Lung (tissue), 12 donors: ENCODE data around the gene CAPN11. TPM values are rescaled to one million over a fixed set of nuclear protein-coding genes. Genes with fewer than 3 reads are reported as not detected.
A peak's percentile ranks its signal among the peaks of the same experiment; 100 is the strongest.

Experiments used
- ATAC-seq: fragments of 200-7000 bp; cut with Tn5 transposase; one replicate; pipeline ENCODE4 v1.9.1; 2020; ENCODE audit warnings: moderate number of reproducible peaks; ENCODE audit not compliant: insufficient read depth, low FRiP score
- DNase-seq, 3 donors: peaks; one replicate each; pipeline ENCODE4 v3.0.0-alpha.2; 2013 to 2017
- H3K27ac ChIP-seq, 2 donors: one replicate each; pipeline ENCODE4 v1.5.1; 2013; ENCODE audit warnings: mild to moderate bottlenecking in 2 of 2, moderate library complexity in 2 of 2, control low read depth in 1 of 2, inconsistent platforms in 1 of 2, low read depth in 1 of 2, low read length in 1 of 2
- H3K27me3 ChIP-seq, 3 donors: one replicate each; pipeline ENCODE4 v1.5.1; 2013; ENCODE audit warnings: low read length in 2 of 3; ENCODE audit not compliant: control insufficient read depth in 3 of 3, insufficient read depth in 3 of 3
- H3K36me3 ChIP-seq, 4 donors: one replicate each; pipeline ENCODE4 v1.5.1; 2013; ENCODE audit warnings: low read length in 4 of 4, mild to moderate bottlenecking in 1 of 4, moderate library complexity in 1 of 4; ENCODE audit not compliant: control insufficient read depth in 4 of 4, insufficient read depth in 4 of 4
- H3K4me1 ChIP-seq, 5 donors: one replicate each; pipeline ENCODE4 v1.5.1; 2013; ENCODE audit warnings: low read length in 5 of 5, mild to moderate bottlenecking in 2 of 5, moderate library complexity in 1 of 5; ENCODE audit not compliant: control insufficient read depth in 5 of 5, insufficient read depth in 5 of 5
- H3K4me3 ChIP-seq: one replicate; pipeline ENCODE4 v1.5.1; 2013; ENCODE audit warnings: mild to moderate bottlenecking, control low read depth, moderate library complexity
- H3K9ac ChIP-seq, 2 donors: one replicate each; pipeline ENCODE4 v1.5.1; 2013; ENCODE audit warnings: low read length in 2 of 2, control low read depth in 1 of 2; ENCODE audit not compliant: insufficient read depth in 1 of 2
- H3K9me3 ChIP-seq, 4 donors: one replicate each; pipeline ENCODE4 v1.5.1; 2013; ENCODE audit warnings: low read length in 3 of 4, mild to moderate bottlenecking in 1 of 4, moderate library complexity in 1 of 4; ENCODE audit not compliant: control insufficient read depth in 4 of 4, insufficient read depth in 3 of 4
- CTCF ChIP-seq: IDR thresholded peaks from 2 replicates; pipeline ENCODE4 v1.5.1; 2012; ENCODE audit warnings: mild to moderate bottlenecking; ENCODE audit errors: control extremely low read depth, extremely low read depth
- WGBS, 2 donors: extraction: QIAGEN DNeasy Blood & Tissue Kit; methylation state at CpG; one replicate each; pipeline ENCODE4 v1.1.7; 2013; 5-methylcytosine and 5-hydroxymethylcytosine counted together
- polyA plus RNA-seq, 2 donors: library from polyadenylated mRNA; stranded (reverse); fragments of 200-250 nt; gene quantifications; one replicate each; pipeline ENCODE4 v1.2.1, GENCODE V29; 2013
- total RNA-seq, 2 donors: library from RNA; depleted of rRNA in 1 of 2; stranded (reverse); fragments of >200 nt in 1 of 2; gene quantifications; one replicate each; pipeline ENCODE4 v1.2.1, GENCODE V29; 2014 to 2021
- donor health status: control.
- donor health status: control.
- donor health status: Bipolar disorder and iron deficiency.
- donor health status: healthy.
- donor health status: DM: yes; HTN: yes; CAD: no.

The CAPN11 gene
- total and polyA plus RNA-seq, 4 donors, result 0.07 to 0.30 (median 0.15) TPM; not detected in 1

- Histone ChIP-seq H3K27me3 (no peaks in the 10 kb centered on the region), H3K4me1 (peaks cover 12 to 42% (median 17%) of the 10 kb centered on the region in 5 donors), H3K9me3 (no peaks in the 10 kb centered on the region), H3K27ac (peak overlapping the region in 1 of 2 donors; percentile 78), H3K9ac (no peak overlapping the region), H3K4me3 (no peak overlapping the region), H3K36me3 (no peaks in the 10 kb centered on the region)
- 12 to 14% methylated on average over 18 of the region's 18 CpGs for WGBS, 2 donors
- DNase-seq, result peak in 2 of 3 donors; percentile 22 to 49
- TF ChIP-seq CTCF, result no peak
- no peak for ATAC-seq
These were observed 65.7 kb downstream of the CAPN11 start for GRCh38 chr6:44224029-44224964.

DNA sequence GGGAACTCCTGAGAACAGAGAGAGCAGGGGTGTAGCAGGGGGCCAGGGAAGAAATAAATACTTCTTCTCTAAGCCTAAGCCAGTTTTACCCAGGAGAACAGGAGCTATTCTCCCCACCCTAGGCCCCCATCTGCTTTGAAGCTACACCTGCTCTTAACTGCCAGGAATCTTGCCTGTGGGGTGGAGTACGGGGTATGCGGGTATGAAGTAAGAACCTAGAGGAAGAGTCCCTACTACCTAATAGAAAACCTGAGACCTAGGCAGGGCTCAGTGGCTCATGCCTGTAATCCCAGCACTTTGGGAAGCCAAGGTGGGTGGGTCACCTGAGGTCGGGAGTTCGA lies 66.3 kb downstream of the CAPN11 start:
- WGBS, 2 donors, result 85 to 94% methylated on average over 4 of the region's 4 CpGs
- Histone ChIP-seq H3K36me3 (peaks cover 0 to 3% (median 0%) of the 10 kb centered on the region in 4 donors), H3K27me3 (no peaks in the 10 kb centered on the region), H3K4me3 (no peak overlapping the region), H3K9ac (no peak overlapping the region), H3K9me3 (no peaks in the 10 kb centered on the region), H3K4me1 (peaks cover 12 to 37% (median 17%) of the 10 kb centered on the region in 5 donors), H3K27ac (peak overlapping the region in 1 of 2 donors; percentile 78)
- DNase-seq (no peak), ATAC-seq (no peak)
- TF ChIP-seq CTCF, result no peak

DNA sequence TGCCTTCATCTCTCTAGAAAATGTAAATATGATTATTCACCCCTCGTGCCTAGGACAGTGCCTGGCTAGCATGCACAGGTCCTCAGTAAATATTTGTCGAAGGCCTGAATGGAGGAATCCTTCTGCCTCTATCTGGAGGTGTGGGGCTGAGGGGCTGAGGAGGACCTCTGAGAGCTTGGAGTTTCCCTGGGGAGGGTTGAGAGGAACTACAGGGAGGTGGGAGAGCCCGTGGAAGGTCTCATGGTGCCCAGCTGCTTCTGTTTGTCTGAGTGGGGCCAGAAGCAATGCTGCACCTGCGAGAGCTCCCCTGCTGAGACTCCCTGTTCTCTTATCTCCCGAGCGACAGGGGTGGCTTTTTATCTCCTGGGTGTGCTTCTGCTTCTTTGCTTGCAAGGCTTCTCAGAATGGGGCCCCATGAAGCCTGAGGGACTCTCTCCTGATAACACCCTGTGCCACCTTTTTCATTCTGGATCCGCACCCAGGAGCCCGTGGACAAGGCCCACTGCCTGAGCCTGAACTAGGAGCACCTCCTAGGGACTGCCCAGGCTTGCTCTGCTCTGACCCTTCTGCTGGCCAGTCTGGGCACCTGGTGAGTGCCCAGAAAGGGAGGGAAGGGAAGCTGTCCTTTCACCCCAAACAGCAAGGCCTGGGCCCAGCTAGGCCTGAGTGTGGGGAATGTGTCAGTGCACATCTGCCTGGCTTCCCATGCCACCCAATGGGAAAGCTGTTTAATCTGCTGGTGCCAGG lies 67.1 kb downstream of the CAPN11 start:
- no peaks in the 10 kb centered on the region for H3K9me3 ChIP-seq

More for the DNA sequence above, 67.1 kb downstream of the CAPN11 start:
- DNase-seq, result no peak
- TF ChIP-seq CTCF, result no peak
- peaks cover 0 to 7% (median 1%) of the 10 kb centered on the region in 4 donors for H3K36me3 ChIP-seq
- no peaks in the 10 kb centered on the region for H3K27me3 ChIP-seq
- ATAC-seq, result no peak
- H3K4me1 ChIP-seq, result peaks cover 12 to 36% (median 17%) of the 10 kb centered on the region in 5 donors
- no peak overlapping the region for H3K4me3 ChIP-seq
- H3K27ac ChIP-seq, result peak overlapping the region in 1 of 2 donors; percentile 87
- WGBS, 2 donors, result 88% methylated on average over 8 of the region's 8 CpGs
- no peak overlapping the region for H3K9ac ChIP-seq
